ENCODE results near the gene RNU1-3.
"Not testable (repeated sequence)": the region's sequence is repeated elsewhere in the genome, so short reads cannot be mapped to it uniquely, and the experiment has no call there.

- TF ChIP-seq, protein P1, sequence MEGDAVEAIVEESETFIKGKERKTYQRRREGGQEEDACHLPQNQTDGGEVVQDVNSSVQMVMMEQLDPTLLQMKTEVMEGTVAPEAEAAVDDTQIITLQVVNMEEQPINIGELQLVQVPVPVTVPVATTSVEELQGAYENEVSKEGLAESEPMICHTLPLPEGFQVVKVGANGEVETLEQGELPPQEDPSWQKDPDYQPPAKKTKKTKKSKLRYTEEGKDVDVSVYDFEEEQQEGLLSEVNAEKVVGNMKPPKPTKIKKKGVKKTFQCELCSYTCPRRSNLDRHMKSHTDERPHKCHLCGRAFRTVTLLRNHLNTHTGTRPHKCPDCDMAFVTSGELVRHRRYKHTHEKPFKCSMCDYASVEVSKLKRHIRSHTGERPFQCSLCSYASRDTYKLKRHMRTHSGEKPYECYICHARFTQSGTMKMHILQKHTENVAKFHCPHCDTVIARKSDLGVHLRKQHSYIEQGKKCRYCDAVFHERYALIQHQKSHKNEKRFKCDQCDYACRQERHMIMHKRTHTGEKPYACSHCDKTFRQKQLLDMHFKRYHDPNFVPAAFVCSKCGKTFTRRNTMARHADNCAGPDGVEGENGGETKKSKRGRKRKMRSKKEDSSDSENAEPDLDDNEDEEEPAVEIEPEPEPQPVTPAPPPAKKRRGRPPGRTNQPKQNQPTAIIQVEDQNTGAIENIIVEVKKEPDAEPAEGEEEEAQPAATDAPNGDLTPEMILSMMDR (IDR thresholded peaks at IDR 0.05; ENCODE audit: low read length) = not testable (repeated sequence)
- not testable (repeated sequence) for TF ChIP-seq EZH2 (IDR thresholded peaks at IDR 0.05; ENCODE audit: borderline replicate concordance, low read length)
These were observed 24.5 kb downstream of the RNU1-3 start for GRCh38 chr1:16642025-16642966.

Measured in OCI-LY1 (cell line).